Fibroblast of peridontal ligament (primary cell): ENCODE measurements around the gene GALNT15.

Source experiments
- DNase-seq: peaks from one replicate; pipeline ENCODE4 v3.0.0-alpha.2; 2010; ENCODE audit errors: extremely low read depth

Gene GALNT15

DNA sequence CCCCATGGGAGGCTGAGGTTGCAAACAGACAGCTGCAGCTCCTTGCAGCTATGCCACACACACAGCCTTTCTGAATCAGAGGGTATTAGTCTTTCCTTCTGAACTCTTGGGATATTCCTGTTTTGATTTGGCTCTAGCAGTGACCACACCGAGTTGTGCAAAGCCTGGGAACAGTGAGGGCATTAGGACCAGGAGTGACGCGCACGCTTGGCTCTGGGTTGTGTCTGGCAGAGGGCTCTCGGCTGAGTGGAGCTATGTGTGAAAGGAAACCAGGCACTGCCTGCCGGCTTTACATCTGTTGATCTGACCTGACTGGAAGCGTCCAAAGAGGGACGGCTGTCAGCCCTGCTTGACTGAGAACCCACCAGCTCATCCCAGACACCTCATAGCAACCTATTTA is at the start of gene GALNT15:
Gene GALNT15 (plus strand): TSS at position 292 of the 400 bp plus-strand sequence. CDS start 472 bp downstream, outside the sequence.
- DNase-seq = peak; percentile 99

DNA sequence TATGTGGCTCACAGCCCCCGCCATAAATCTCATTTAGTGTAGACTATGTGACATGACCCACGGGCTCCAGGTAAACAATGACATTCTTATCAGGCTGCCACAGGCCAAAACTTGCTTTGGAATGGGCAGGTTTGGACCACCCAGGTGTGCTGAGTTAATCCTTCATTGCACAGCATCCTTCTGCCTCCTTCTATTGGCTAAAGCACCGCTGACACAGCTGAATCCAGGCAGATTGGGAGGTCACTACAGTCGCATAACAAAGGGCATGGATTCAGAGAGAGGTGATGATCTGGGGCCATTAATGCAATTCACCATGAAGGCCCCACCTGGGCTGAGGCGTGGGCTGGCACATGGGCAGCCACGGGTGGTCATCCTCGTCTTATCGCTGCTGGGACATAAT is 47.8 kb upstream of the GALNT15 start:
- no peak for DNase-seq

DNA sequence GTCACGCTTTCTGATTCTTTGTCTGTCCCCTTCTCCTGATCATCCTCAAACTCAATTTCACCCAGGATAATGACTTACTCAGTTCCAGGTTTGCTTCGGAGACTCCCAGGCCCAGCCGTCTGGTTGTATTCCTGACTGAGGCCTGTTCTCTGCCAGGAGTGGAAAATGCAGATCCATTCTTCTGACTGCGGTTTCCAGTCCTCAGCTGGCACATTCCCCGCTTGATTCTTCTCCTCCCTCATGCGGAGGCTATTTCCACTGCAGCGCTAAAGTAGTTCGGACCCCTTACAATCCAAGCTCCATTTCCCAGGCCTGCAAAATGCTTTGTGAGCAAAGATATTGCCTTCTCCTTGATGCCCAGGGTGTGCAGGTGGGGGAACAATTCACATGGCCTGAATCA is 47.2 kb upstream of the GALNT15 start:
- DNase-seq = no peak

DNA sequence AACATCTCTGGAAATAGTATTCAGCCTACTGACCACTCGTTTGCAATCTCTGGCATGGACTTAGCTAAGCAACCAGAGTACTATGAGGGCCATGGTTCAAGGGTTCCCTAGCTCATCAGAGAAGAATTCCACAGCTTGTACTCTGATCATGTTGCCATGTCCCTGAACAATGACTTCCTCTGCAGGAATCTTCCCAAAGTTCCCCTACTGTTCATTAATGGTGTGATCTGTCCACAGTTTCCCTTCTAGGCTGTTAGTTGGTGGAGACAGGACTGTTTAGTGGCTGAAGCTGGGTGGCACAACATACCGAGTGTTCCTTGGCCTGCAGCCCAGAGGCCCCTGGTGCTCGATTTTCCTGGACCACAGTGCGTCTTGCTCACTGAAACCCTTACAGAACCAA is 44.4 kb upstream of the GALNT15 start:
- DNase-seq = peak; percentile 97

DNA sequence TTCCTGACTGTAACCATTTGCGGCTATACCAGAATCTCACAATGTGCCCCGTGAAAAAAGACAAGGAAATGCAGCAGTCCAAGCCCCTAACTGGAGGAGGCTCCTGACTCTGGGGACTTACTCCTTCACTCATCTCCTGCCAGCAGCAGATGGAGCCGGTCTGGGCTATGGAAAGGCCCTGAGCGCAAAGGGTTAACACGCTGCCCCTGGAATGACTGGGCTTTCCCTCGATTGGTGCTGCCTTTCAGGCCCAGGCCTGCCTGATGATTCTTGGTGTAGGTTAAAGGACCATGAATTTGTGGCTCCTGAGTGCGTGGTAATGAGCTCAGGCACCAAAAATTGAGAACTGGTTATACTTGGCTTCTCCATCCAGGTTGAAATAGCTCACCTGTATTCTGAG is 42.3 kb upstream of the GALNT15 start:
- no peak for DNase-seq

DNA sequence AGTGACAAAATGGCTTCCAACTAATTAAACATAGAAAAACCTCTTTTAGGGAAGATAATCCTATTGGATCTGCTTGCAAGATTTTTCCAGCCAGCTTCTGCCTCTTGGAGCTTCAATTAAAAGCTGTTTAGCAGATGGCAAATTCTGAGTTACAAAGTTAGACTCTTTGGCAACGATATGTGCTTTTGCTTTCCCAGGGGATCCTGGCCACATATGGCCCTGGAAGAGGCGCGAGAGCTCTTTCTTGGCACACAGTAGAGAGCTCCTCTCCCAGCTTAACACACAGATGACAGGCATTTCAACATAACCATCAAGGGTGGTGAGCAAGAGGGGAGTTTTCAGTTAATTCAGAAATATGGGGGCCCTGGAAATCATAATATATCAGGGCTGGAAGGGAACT is 41.6 kb upstream of the GALNT15 start:
- peak; percentile 89 for DNase-seq

DNA sequence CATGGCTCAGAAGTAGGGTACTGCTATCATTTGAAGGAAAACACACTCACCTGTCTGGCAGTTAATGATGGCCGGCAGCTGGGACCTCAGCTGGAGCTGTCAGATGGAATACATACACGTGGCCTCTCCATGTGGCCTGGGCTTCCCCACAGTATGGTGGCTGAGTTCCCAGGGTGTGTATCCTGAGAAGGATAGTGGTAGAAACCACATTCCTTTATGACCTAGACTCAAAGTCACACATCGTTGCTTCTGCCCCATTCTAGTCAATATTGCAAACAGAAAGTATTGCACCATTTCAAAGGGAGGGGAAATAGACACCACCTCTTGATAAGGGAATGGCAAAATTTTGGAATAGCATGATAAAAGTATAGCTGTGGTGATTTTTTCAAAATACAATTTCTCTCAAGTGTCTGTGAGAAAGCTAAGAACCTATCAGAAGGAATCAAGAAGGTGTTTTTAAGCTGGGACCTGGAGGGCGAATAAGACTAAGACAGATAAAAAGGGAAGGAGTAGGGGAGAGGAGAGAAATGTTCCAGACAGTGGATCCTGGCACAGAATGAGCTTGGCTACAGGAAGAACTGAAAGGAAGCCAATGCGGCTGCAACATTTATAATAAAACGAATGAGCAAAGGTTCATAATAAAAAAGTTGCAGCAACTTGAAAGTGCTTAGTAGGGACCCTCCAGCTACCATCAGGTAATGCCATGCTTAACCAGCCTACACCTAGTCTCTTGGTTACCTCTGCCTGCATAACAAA is 40.1 kb upstream of the GALNT15 start:
- DNase-seq = no peak

DNA sequence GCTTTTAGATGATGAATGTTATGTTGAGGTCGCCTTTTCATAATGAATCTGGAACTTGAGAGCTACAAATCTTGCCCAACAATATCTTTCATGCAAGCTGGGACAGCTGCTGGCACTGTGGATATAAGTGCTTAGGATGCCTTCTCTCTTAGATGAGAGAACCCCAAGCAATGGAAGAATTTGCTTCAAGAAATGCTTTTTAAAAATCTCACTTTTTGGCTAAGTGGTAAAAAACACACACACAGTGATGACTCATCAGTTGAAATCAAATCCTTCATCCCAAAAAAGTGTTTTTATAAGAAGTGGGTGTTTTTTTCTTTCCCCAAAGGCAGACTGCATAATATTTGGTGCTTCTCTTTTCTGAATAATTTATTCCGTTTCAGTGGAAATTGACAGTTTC is 38.4 kb upstream of the GALNT15 start:
- DNase-seq = peak; percentile 98

GRCh38 chr3:16137044-16137443 is 37.4 kb upstream of the GALNT15 start:
- DNase-seq = no peak

GRCh38 chr3:16137977-16138376 is 36.5 kb upstream of the GALNT15 start:
- DNase-seq = no peak

DNA sequence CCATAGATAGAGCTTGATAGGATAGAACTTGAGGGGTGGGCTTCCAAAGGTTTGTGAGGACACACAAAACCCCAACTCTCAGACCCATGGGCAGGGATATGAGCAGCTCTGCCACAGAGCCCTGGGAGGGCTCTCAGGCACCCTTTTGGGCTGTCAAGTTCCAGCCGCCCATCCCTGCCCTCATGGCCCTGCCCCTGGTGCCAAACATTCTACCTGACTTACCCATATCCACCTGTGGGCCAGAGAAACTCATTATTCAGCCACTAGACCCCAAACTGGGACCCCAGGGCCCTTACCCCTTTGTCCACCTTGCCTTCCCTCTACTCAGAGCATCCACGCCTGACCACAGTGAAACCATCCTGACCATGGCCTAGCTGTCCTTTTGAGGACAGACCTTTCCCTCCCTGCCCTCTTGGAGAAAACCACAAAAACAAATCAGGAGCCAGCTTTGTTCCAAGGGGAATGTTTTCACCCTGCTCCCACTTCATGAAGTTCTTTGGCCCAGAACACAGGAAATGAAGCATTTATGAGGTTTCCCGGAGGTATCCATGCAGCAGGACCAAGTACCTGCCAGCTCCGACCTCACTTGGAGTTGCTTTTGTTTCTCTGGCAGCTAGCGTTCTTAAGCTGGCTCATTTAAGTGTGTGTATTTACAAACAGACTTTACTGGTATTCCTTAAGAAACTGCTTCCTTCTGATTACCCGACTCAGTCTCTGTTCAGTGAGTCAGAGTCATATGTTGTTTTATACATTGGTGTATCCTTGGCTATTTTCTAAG is 34.2 kb upstream of the GALNT15 start:
- peak; percentile 88 for DNase-seq

- no peak for DNase-seq
Observed at GRCh38 chr3:16140894-16141285, 33.6 kb upstream of the GALNT15 start.

- DNase-seq = no peak
Observed at GRCh38 chr3:16142350-16143025, 32.0 kb upstream of the GALNT15 start.

GRCh38 chr3:16143861-16144447 is 30.5 kb upstream of the GALNT15 start:
- DNase-seq = no peak

DNA sequence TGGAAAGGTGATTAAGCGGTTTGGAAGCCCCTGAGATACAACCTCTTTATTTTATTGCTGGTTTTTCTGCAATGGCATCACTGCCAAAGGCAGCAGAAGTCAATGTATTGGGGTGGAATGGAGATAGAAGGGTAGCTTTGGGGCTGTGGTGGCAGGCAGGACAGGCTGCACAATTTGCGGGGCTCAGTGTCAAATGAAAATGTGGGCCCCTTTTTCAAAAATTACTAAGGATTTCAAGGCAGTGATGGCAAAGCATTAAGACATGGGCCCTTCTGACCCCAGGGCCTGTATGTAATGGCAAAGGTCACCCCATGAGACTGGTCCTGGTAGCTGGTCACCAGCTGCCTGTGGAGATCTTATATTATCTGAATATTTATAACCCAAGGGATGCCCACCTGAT is 29.3 kb upstream of the GALNT15 start:
- no peak for DNase-seq

DNA sequence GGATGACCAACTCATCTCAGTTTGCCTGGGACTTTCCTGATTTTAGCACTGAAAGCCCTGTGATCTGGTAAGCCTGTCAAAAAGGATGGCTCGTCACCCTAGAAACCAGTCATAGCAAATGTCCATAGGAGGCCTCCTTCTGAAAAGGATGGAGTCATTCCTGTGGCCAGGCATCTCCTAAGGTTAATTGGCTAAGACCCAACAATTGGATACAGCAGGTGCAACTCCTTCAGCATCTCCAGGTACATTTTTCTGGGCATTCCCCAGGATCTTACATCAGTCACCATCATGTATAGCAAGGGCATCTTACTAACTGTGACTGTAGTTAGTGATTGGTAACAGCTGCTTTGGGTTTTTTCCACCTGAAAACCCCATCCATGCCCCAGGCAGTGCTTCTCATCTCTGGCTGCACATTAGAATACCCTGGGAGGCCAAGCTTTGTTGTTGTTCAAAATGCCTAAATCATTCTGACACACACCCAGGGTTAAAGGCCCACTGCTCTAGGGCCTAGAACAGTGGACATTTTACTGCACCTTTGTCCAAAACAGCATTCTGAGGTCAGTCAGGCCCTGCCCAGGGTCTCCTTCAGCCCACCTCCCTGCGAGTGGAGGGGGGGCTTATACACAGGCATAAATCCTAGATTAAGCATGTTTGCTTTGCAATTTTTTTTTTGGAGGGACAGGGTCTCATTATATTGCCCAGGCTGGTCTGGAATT is 28.3 kb upstream of the GALNT15 start:
- no peak for DNase-seq

- DNase-seq = no peak
Observed at GRCh38 chr3:16147220-16147994, 27.1 kb upstream of the GALNT15 start.

GRCh38 chr3:16148213-16148612 is 26.3 kb upstream of the GALNT15 start:
- DNase-seq = no peak

GRCh38 chr3:16148783-16149182 is 25.7 kb upstream of the GALNT15 start:
- DNase-seq = peak; percentile 92

- no peak for DNase-seq
Observed at GRCh38 chr3:16150285-16150684, 24.2 kb upstream of the GALNT15 start.

DNA sequence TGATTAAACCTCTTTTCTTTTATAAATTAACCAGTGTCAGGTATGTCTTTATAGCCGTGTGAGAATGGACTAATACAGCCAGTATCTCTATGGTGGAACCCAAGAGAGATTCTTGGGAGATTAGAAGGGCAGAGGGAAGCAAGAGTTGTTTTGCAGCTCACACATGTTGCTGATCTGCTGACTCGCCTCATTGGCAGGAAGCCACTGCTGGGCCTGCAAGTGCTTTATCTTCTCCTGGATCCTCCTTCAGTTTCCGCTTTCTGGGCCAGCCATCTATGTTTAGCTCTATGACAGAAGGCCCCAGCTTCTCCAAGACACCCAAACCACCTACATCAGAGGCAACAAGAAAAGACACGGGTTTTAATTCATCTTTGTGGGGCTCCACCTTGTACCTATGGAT is 23.4 kb upstream of the GALNT15 start:
- peak; percentile 89 for DNase-seq
